ENCODE measurements around the gene CFAP73.

Gene CFAP73

GRCh38 chr12:113130457-113131135, 18.9 kb upstream of the CFAP73 start:
- no peak for DNase-seq (ENCODE audit: low spot score)
- in situ Hi-C loops (cut with MboI; ENCODE audit: low pct_unique_long_range_greater_than_20kb, low sequenced_read_pairs, unreplicated experiment) = no loop called here
- TF ChIP-seq CTCF (IDR thresholded peaks at IDR 0.05; ENCODE audit: extremely low read depth, insufficient read depth, missing control alignments) = peak; percentile 60

DNA sequence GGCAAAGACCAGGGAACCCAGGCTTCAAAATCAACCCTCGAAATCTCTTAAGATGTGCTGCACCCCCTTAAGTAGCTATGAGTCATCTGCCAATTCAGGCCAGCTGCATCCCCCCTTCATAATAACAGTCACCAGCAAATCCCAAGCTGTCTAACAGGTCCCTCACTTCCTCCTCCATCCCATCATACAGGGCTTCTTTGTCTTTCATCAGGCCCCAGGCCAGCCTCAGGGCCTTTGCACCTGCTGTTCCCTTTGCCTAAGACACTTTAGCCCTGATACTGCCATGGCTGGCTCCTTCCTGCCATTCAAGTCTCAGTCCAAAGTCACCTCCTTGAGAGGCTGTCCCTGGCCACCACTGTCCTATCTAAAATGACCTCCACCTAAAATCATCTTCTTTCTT, 18.0 kb upstream of the CFAP73 start:
- no peak for TF ChIP-seq CTCF (IDR thresholded peaks at IDR 0.05; ENCODE audit: extremely low read depth, insufficient read depth, missing control alignments)
- DNase-seq (ENCODE audit: low spot score) = no peak
- in situ Hi-C loops (cut with MboI; ENCODE audit: low pct_unique_long_range_greater_than_20kb, low sequenced_read_pairs, unreplicated experiment) = no loop called here

- no peak for TF ChIP-seq CTCF (IDR thresholded peaks at IDR 0.05; ENCODE audit: extremely low read depth, insufficient read depth, missing control alignments)
- in situ Hi-C loops (cut with MboI; ENCODE audit: low pct_unique_long_range_greater_than_20kb, low sequenced_read_pairs, unreplicated experiment) = no loop called here
- DNase-seq (ENCODE audit: low spot score) = no peak
These were observed 16.5 kb upstream of the CFAP73 start for GRCh38 chr12:113133036-113133435.

DNA sequence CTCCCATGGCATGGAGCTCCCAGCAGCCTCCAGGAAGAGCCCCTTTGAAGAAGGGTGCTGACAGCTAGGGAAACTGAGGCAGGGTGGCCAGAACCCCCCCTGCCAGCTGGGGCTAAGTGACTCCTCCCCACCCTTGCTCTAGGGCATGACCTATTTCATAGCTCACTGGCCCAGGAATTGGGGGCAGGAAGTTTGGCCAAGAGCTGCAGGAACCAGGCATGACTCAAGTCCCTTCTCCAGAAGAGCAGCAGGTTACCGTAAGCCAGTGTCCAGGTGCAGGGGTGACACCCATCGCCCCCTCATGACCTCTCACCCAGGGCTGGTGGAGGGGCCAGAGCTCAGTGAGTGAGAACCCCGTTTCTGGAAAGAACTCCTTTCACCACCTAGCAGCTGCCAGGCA, 15.9 kb upstream of the CFAP73 start:
- no peak for TF ChIP-seq CTCF (IDR thresholded peaks at IDR 0.05; ENCODE audit: extremely low read depth, insufficient read depth, missing control alignments)
- no peak for DNase-seq (ENCODE audit: low spot score)
- in situ Hi-C loops (cut with MboI; ENCODE audit: low pct_unique_long_range_greater_than_20kb, low sequenced_read_pairs, unreplicated experiment) = no loop called here

- in situ Hi-C loops (cut with MboI; ENCODE audit: low pct_unique_long_range_greater_than_20kb, low sequenced_read_pairs, unreplicated experiment) = no loop called here
- TF ChIP-seq CTCF (IDR thresholded peaks at IDR 0.05; ENCODE audit: extremely low read depth, insufficient read depth, missing control alignments) = no peak
- DNase-seq (ENCODE audit: low spot score) = no peak
These were observed 15.5 kb upstream of the CFAP73 start for GRCh38 chr12:113134071-113134470.

- no peak for DNase-seq (ENCODE audit: low spot score)
- no peak for TF ChIP-seq CTCF (IDR thresholded peaks at IDR 0.05; ENCODE audit: extremely low read depth, insufficient read depth, missing control alignments)
- in situ Hi-C loops (cut with MboI; ENCODE audit: low pct_unique_long_range_greater_than_20kb, low sequenced_read_pairs, unreplicated experiment) = no loop called here
These were observed 15.0 kb upstream of the CFAP73 start for GRCh38 chr12:113134521-113134951.

All from GM13977 (cell line).